Stimulated activated CD4-positive, alpha-beta T cell treated with anti-CD3 and anti-CD28 coated beads, Interleukin-4, amount 100 ng/mL, for 4 hours (primary cell): ENCODE measurements around the gene CFAP300.

ENCODE experiments used
- DNase-seq, 2 experiments: peaks; one replicate each; pipeline ENCODE4 v3.0.0-alpha.2; 2020

Gene CFAP300

DNA sequence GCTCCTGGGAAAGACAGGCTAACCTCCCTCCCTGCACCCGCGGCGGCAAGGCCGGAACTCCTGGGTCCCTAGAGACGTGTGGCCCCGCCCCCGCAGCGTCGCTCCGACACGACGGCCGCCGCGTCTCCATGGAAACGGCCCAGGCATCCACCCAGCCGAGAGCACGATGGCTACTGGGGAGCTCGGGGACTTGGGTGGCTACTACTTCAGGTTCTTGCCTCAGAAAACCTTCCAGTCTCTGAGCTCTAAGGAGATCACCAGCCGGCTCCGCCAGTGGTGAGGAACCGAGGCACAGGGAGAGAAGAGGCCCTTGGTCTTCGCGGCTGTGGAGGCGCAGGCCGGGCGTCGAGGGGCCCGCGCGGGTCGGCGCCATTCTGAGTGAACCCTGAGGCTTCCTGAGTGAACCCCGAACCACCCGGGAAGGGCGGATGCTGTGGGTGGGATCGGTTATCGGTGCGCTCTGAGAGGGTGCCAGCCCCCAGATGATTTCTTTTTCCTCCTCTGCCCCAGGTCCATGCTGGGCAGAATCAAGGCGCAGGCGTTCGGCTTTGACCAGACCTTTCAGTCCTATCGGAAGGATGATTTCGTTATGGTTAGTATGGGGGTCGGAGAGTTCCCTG is at the start of gene CFAP300:
CFAP300 (plus strand) TSS at position 133 of the 620 bp plus-strand sequence; CDS start at position 167, 34 bp downstream.
- peak; percentile 31 to 50 for DNase-seq

DNA sequence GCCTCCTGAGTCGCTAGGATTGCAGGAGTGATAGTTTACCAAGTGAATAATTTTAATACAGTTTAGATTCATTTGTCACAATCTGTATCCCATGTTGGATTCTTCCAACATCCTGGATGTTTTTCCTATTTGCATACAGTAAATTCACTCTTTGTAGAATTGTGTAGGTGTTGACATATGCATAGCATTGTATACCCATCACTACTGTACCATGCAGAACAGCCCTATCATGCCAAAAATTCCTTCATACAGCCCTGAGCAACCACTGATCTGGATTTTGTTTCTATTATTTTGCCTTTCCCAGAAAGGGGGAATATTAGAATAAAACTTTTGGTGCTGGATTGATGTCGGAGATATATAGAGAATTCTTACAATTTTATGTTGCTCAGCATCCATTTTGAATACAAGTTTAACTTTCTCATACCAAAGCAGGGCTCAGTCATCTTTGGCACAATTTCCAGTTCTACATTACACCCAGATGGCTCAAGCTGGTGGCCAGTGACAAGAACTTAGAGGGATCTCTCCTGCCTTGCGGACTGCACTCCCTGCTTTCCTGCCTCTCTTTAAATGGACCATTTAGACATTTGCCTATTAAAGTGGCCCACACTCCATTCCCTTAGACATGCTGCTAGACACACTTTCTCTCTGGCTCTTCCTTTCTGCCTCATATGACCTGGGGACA is 45.4 kb upstream of the CFAP300 start:
- no peak for DNase-seq

DNA sequence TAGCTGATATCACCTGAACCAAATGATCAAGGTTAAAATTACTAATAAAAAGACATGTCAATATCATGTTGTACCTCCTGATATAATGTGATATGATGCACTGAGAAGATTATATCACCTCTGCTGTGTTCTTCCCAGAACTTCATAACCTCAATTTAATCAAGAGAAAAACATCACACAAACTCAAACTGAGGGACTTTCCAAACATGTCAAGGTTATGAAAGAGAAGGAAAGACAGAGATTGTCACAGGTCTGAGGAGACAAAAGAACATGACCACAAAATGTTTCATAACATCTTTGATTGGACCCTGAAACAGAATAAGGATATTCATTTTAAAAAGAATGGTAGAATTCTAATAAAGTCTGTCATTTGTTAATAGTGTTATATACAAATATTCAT is 43.0 kb upstream of the CFAP300 start:
- DNase-seq = no peak

- DNase-seq = no peak
Measured at GRCh38 chr11:102005306-102005705, 41.9 kb upstream of the CFAP300 start.

DNA sequence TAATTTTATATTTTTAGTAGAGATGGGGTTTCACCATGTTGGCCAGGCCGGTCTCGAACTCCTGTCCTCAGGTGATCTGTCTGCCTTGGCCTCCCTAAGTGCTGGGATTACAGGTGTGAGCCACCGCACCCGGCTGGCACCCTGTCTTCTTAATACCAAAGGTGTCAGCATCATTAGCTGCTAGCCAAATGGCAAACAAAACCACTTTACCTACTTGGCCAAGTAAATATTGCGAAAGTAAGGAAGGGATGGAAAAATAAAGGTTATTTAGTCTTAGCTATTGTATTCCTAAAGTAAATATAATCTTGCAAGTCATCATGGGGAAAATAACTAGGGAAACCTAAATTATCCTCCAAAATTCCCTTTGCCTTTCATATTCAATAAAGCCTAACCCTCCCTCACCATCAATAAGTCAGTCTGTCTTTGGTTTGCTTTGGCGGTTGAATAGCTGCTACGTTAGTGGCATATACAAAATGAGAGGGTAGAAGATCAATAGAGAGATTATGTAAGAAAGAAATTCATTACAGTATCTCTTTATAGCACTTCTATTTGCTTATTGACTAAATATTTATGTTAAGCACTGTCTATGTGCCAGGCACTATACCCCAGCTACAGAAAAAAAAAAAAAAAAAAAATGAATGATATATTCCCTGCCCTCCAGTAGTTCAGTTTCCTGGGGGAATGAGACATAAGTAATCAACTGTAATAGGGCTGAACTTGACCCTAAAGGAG is 40.2 kb upstream of the CFAP300 start:
- no peak for DNase-seq

DNA sequence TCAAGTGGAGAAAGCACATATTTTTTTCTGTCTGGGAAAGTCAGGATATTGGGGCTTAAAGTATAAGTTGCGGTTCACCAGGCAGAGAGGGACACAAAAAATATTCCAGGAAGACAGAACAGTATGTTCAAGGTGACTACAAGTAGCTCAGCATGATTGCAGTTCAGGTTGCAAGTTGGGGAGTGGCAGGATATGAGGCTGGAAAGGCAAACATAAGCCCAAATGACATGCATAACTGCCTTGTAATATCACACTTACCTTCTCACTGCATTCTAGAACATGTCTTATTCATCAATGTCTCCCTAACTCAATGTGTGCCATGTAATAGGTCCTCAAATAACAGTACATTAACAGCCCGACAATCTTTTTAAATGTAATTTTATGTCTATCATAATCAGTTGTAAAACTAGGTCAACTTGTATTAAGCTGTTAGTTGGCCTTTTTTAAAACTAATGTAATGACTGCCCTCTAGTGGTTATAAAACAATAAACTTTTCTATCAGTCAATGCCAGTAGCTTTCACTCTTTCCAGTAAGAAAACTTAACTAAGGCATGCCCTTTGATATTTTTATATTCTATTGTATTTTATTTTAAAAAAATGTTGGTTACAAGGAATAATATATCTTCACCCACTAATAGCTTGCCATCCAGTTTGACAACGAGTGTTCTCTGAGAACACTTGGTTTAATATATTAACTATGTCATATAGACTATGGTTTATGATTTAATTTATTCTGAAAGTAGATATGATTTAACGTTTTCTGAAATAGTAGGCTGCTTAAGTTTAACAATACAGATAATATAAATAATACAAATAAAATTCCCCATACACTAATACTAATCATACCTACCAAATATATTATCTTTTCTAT is 39.4 kb upstream of the CFAP300 start:
- no peak for DNase-seq

- DNase-seq = no peak
Measured at GRCh38 chr11:102010776-102011494, 36.3 kb upstream of the CFAP300 start.

DNA sequence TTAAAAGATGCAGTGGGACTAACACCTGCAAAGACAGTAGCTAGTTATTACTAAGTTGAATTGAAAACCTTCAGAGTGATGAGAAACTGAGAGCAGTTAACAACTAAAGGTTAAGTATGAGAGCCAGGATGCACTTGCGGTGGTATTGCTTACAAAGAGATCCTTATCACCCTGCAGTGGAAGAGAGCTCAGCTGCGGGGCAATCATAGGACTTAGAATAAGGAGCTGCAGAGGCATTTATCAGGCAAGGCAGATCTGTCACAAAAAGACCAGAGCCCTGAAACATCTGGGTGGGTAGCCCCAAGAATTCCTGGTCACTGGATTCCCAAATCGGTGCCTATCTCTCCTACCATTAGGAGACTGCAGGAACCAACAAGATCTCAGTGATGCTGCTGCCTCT is 34.3 kb upstream of the CFAP300 start:
- no peak for DNase-seq

GRCh38 chr11:102014756-102015155 is 32.5 kb upstream of the CFAP300 start:
- no peak for DNase-seq

DNA sequence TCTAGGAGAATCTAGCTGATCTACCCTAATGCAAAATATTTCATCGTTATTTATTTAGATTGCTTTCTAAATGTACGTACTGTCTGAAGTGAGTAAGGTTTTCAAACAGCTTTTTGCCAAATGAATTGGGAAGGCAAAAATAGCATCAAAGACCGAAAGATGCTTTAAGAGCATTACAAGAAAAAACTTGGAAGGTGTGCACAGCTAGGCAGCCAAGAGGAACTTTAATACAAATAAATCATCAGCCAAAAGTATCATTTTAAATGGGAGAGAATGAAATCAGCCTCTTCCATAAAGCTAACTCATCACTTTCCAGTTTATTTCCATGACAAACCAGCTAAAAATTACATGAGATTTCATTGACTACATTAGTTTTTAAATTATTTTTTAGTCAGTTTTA is 30.2 kb upstream of the CFAP300 start:
- DNase-seq = no peak

GRCh38 chr11:102026217-102026616 is 21.0 kb upstream of the CFAP300 start:
- DNase-seq = no peak

- no peak for DNase-seq
Measured at GRCh38 chr11:102026959-102027358, 20.3 kb upstream of the CFAP300 start.

GRCh38 chr11:102036757-102037156 is 10.5 kb upstream of the CFAP300 start:
- DNase-seq = no peak

DNA sequence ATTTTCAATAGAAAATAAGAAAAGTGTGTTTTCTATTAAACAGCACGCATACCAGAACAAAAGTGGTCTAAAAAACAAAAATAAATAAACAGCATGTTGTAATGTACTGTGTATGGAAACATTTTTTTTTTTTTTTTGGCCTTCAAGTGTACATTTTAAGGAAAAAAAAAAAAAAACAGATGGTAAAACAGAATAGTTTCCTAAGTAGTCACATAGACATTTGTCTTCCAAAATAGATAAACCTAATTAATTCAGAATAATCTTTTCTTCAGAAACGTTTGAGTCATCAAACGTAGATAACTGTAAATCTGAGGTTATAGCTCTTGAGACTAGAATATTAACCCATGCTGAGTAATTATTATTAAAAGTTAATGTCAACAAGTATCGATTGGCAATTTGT is 396 bp upstream of the CFAP300 start:
- DNase-seq = no peak

- no peak for DNase-seq
Measured at GRCh38 chr11:102050927-102051575, 3.8 kb downstream of the CFAP300 start.

DNA sequence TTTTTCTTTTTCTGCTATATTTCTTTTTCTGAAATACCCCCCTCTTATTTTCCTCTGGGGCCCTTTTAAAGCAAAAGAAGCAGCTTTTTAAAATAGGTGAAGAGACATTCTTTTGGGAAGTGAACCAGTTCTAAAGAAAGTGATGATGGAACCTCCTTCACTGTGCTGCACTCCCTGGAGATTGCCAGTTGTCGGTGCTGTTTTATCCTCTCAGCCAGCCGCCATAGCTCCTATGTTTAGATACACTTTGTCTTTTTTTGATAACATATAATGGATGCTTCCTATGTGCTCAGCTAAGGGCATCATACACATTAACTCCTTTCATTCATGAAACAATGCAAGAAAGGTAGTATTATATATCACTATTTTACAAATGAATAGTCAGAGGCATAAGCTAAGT is 14.0 kb downstream of the CFAP300 start:
- no peak for DNase-seq

DNA sequence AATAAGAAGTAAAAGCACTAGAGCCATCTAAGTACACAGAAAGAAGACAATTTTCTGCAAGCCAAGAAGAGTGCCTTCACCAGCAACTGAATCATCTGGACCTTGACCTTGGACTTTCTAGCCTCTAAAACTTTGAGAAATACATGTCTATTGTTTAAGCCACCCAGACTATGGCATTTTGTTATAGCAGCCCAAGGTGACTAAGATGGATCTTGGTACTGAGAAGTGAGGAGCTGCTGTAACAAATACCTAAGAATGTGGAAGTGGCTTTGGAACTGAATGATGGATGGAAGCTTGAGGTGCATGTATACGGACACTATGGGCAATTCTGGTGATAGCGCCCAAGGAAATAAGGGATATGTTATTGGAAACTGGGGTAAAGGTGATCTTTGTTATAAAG is 14.9 kb downstream of the CFAP300 start:
- no peak for DNase-seq

GRCh38 chr11:102064316-102064715 is 17.1 kb downstream of the CFAP300 start:
- DNase-seq = no peak

GRCh38 chr11:102070766-102071165 is 23.5 kb downstream of the CFAP300 start:
- no peak for DNase-seq

DNA sequence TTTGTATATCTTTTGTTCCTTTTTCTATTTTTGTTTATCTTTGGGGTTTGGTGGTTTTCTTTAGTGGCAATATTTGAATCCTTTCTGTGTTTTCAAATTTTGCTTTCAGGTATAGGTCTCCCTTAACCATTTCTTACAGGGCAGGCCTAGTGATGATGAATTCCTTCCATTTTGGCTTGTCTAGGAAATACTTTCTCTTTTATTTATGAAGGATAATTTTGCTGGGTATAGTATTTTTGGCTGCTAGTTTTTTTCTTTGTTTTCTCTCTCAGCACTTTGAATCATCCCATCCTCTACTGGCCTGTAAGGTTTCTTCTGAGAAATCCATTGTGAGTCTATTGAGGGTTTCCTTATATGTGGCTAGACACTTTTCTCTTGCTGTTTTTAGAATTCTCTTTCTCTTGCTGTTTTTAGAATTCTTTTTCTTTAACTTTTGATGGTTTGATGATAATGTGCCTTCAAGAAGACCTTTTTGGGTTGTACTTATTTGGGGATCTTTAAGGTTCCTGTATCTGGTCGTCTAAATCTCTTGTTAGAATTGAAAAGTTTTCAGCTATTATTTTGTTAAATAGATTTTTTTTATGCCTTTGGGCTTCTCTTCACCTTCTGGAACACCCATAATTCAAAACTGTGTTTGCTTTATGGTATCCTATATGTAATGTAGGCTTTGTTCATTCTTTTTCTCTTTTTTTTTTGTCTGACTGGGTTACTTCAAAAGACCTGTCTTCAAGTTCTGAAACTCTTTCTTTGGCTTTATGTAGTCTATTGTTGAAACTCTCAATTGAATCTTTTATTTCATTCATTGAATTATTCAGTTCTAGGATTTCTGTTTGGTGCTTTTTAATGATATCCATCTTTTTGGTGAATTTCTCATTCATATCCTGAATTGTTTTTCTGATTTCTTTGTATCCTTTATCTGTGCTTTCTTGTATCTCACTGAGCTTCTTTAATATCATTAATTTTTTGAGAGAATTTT is 24.5 kb downstream of the CFAP300 start:
- DNase-seq = no peak

DNA sequence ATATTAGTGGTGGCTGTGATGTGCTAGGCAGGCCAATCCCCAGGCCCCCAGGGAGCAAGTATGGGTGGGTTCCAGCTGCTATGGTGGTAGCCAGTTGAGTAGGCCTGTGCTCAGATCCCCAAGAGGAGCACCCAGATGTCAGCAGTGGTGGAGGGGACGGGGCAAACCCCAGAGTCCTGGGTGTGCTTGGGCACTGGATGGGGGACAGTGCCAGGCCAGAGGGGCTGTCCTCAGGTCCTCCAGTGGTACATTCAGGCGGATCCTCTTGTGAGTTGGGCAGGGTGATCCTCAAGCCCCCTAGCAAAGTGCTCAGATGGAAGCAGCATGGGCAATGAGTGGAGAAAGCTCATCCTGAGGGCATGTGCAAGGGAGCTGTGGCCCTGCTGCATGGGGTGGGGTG is 26.0 kb downstream of the CFAP300 start:
- DNase-seq = no peak
